Brain pericyte (primary cell): Measurements from ENCODE around the gene SPATA31D1.
"Not testable (repeated sequence)": the region's sequence is repeated elsewhere in the genome, so short reads cannot be mapped to it uniquely, and the experiment has no call there.

ENCODE experiments used
- DNase-seq: peaks from one replicate; pipeline ENCODE4 v3.0.0-alpha.2; 2012; ENCODE audit warnings: low read depth, low spot score

SPATA31D1 gene

DNA sequence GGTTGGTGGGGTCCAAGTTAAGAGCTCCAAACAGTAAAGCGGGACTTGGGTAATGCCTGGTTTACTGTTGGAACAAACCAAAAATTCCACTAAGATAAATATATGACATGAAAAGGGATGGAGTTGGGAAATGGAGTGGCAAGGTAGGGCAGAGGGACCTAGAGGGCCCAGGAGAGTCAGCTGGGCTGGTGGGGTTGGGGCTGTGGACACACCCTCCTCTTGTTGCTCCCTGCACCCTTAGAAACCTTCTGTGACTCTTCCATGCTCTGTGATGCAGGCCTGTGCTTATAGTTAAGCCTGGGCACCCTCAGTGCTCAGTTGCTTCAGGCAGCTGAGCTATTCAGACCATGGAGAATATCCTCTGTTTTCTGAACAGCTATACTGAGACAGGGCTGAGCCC is at the start of gene SPATA31D1:
SPATA31D1 (plus strand) TSS at position 301 of the 400 bp plus-strand sequence; CDS start at position 348, 47 bp downstream.
- DNase-seq: not testable (repeated sequence)

DNA sequence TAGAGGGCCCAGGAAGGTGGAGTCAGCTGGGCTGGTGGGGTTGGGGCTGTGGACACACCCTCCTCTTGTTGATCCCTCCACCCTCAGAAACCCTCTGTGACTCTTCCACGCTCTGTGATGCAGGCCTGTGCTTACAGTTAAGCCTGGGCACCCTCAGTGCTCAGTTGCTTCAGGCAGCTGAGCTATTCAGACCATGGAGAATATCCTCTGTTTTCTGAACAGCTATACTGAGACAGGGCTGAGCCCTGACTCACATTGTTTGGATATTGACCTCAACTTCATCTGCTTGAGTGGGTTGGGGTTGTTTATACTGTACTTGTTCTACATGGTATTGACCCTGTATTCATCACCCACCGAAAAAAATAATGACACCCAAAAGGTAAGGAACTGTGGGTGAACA is 45.2 kb upstream of the SPATA31D1 start, which contains the start of gene SPATA31D3:
SPATA31D3 (plus strand) TSS at position 108 of the 400 bp plus-strand sequence; CDS start at position 194, 86 bp downstream.
- not testable (repeated sequence) for DNase-seq

DNA sequence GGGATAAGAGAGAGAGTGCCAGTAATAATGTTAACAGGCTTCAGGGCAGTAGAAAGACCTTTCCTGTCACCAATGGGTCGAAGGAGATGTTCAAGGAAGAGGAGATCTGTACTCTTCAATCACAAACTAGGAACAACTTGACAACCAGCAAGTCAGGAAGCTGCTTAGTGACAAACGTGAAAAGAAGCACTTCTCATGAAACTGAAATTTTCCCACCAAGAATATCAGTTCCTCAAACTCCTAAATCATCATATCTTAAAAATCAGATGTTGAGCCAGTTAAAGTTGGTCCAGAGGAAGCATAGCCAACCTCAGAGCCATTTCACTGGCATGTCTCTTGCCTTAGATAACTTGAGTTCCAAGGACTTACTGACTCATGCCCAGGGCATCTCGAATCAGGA is 39.9 kb upstream of the SPATA31D1 start:
- DNase-seq: not testable (repeated sequence)

DNA sequence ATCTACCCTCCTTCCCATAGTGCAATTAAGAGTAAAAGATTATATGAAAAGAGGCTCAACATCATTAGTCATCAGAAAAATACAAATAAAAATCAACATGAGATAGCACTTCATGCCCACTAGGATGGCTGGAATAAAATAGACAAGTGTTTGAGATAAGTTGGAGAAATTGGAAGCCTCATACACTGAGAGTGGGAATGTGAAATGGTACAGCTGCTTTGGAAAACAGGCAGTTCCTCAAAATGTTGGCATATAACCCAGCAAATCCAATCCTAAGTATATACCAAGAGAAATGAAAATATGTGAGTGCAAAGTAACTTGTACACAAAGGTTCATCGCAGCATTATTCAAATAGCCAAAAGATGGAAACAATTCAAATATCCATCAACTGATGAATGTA is 35.5 kb upstream of the SPATA31D1 start:
- DNase-seq: no peak

DNA sequence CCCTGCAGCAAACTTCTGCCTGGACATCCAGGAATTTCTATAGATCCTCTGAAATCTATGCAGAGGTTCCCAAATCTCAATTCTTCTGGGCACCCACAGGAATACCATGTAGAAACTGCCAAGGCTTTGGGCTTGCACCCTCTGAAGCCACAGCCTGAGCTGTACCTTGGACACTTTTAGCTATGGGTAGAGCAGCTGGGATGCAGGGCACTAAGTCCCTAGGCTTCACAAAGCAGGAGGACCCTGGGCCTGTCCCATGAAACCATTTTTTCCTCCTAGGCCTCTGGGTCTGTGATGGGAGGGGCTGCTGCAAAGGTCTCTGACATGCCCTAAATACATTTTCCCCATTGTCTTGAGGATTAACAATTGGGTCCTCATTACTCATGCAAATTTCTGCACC is 32.9 kb upstream of the SPATA31D1 start:
- no peak for DNase-seq

DNA sequence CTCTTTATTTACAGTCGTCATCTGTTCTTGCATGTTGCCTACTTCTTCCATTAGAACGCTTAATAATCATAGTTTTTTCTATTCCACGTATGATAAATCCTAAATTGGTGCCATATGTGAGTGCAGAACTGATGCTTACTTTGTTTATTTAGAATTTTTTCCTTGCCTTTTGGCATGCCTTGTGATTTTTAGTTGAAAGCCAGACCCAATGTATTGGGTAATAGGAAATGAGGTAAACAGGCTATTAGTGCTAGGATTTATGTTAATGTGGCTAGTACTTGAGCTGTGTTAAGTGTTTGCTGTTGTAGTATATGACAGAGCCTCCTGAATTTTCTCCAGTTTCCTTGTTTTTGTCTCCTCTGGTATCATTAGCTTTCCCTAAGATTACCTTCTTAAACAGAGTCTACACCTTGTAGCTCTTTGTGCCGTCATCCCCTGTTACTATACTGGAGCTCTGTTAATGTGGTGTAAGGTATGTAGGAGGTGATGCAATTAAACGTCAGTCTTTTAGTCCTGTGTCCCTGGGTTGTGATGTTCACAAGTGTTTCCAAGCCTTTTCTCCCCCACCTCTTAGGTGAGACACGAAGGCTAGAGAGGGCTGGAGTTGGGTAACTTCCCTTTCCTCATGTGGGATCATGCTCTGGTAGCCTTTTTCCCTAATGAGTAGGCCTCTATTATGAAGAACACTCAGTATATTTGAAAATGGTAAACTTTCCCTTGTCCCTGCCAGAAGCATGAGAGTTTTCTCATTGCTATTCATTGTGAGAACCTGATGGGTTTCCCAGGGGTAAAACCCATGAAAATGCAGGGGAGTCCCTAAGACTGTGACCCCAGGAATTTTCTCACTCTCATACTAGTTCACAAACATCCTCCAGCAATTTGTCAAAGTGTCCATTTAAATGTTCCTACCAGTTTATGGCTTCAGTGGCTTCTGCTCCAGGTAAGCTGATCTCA is 24.1 kb upstream of the SPATA31D1 start:
- DNase-seq: no peak

DNA sequence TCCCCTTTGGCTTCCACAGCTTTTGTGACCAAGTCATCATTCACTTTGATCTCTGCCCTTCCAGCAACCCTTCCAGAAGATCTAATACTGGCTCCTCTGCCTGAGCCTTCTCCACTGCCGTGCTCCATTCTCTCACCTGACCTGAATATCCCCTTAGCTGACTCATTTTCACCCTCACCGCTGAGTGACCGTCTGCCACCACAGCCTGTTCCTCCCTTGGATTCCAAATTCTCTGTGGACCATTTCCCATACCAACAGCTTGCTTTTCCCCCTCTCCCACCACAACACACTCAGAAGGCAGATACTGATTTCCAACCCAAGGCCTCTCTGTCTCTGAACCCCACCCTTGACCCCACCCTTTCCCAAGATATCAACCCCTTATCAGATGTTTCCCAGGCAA is 20.5 kb upstream of the SPATA31D1 start:
- no peak for DNase-seq

DNA sequence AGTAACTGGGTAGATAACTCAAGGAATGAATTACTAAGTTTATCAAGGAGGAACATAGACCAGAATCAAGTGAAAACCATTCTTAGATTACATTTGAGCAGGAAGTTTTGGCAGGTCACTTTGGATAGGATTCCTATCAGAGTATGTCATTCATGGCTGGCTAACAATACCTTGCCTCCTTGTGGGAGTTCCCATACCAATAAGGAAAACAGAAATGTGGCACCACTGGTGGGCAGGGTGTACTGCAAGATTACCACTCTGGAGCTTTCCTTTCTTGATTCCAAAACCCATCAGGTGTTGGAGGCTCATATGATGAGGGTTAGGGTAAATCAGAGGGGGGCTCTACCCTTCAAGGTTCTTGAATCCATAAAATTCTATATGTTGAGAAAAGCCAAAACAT is 18.6 kb upstream of the SPATA31D1 start:
- DNase-seq: no peak

DNA sequence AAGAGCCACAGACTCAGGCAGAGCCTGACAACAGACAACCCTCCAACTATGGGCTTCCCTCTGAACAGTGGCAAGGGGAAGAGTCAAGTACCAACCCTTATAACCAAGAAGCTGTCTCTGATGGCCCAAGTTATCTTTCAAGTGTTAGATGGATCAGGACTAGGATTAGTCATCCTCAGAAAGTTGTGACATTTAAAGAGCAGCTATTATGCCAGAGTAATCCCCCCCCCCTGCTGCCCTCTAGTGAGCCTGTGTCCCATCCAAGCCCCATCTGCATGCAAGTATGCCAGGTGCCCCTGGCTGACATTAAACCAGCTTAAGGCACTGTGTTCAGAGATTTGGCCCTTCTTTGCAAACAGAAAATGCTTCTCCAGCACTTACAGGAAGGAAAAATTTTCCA is 16.8 kb upstream of the SPATA31D1 start:
- no peak for DNase-seq

DNA sequence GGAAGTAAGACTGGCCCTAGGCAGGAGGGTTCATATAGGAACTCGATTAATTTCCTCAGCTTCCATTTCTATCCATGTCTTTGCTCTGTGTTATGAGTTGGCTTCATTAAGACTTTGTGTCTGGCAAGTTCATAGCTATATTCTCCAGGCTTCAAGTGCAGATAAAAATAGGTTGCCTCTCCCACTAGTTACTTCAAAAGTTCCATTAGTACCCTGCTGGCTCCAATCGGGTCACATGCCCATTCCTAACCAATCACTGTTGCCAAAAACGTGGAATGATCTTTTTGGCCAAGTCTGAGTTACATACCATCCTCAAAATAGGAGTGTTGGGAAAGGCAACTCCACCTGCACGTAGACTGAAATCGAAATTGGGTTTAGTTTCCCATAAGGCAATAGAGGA is 13.8 kb upstream of the SPATA31D1 start:
- DNase-seq: no peak

DNA sequence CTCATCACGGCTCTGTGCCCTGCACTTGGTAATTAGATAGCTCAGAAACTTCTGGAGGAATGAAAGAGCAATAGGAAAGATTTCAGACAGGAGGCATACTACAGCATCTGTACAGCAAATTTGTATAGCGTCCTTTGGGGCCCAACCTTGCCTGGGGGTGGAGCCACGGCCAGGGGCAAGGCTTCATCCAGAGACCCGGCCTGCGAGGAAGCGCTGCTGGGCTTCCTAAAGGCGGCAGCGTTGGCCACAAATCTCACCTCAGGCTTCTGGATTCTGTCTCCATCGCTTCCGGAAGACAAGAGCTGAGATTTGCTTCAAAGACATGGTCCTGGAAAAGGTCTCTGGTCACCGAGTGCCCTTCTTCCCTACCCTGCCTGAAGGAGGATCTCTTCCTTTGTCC is 12.2 kb upstream of the SPATA31D1 start:
- DNase-seq: no peak

DNA sequence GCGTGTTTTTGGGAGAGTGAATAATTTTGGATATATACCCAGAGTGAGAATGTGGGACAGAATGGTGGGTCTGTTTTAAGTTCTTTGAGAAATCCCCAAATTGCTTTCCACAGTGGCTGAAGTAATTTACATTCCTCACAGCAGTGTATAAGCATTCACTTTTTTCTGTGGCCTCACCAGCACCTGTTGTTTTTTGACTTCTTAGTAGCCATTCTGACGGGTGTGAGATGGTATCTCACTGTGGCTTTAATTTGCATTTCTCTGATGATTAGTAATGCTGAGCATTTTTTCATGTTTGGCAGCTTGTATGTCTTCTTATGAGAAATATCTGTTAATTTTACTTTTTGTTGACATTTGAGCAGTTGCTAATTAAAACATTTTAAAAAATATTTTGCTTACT is 9.4 kb upstream of the SPATA31D1 start:
- no peak for DNase-seq

DNA sequence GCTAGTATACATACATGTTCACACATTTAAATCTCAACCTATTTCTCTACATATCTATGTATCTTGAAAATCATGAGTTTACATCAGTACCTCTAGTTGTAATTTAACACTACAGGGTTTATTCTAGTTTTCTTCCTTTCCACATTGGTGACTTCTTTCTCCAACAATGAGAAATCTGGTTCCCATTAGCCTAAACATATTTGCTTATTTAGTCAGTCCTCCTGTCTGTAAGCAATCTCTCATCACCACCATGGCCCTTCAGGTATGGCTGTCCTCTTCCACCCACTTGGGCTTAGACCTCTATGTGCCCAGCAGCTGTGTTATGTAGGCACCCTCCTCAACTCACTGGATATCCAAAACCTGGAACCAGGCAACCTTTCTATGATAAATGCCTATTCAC is 8.0 kb upstream of the SPATA31D1 start:
- DNase-seq: no peak

DNA sequence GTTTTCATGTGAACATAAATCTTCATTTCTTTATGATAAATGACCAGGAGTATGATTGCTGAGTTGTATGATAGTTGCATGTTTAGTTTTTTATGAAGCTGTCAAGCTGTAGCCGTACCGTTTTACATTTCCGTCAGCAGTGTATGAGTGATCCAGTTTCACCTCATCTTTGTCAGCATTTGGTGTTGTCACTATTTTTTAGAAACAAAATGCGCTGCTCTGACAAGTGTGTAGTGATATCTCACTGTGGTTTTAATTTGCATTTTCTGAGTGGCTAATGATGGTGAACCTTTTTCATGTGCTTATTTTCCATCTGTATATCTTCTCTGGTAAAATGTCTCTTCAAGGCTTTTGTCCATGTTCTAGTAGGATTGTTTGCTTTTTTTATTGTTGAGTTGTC is 6.7 kb upstream of the SPATA31D1 start:
- no peak for DNase-seq

DNA sequence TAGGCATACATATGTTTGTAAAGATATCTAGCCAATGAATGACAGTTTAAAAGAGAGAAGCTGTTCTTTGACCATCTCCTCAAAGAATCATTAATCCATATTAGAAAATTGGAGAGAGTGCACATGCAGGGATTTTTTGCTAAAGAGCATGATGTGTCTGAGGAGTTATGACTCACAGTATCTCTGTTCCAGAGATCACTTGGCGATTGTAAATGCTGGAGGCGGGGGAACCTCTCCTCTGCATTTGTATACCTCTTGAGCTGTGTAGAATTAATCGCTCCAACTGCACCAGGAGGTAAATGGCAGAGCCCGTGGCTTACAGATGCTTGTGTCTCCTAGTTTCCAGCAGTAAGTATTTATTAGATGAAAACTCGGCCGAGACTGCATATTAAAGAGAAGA is 3.6 kb upstream of the SPATA31D1 start:
- DNase-seq: no peak

DNA sequence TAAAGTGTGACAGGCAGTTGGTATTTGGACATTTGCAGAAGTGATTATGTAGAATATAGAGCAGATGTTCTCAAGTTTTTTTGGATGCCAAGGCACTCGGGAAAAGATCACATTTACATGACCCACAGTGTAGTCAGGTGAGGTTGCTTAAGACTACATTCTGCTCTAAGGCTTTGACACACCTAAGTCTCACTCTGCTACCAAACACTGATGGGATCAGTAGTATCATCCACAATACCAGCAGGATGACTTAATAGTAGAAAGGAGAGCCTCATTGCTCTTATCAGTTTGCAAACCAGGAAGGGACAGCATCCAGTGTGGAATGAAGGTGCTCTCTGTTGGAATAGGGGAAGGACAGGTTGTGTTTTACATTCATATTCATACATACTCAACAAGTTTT is 2.5 kb upstream of the SPATA31D1 start:
- DNase-seq: no peak

DNA sequence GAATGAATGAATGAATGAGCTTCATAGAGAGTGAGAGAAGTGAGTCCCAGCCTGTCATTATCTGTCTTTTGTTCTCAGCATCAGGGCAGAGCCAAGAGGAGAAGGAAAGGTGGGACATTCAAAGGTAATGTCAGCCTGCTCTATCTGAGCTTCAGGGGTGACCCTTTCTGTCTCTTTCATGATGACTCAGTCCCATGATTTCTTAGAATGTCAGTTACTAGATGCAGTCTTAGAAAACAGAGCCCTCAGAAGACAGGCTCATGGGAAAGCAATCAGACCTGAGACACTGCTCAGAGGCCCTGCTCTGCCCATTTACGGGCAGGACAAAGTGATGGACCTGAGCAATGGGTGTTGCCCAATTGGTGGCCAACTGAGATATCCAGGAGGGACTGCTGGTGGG is 1.1 kb downstream of the SPATA31D1 start:
- no peak for DNase-seq

DNA sequence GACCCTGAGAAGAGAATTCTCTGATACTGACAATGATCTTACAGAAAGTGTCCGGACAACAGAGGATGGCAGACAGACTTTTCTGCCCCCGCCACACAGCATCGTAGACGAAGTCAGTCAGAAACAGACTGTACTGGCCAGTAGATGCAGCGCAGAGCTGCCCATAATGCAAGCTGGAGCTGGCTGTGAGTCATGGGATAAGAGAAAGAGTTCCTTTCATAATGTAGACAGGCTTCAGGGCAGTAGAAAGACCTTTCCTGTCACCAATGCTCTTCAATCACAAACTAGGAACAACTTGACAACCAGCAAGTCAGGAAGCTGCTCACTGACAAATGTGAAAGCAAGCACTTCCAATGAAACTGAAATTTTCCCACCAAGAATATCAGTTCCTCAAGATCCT is 5.1 kb downstream of the SPATA31D1 start:
- DNase-seq: no peak

DNA sequence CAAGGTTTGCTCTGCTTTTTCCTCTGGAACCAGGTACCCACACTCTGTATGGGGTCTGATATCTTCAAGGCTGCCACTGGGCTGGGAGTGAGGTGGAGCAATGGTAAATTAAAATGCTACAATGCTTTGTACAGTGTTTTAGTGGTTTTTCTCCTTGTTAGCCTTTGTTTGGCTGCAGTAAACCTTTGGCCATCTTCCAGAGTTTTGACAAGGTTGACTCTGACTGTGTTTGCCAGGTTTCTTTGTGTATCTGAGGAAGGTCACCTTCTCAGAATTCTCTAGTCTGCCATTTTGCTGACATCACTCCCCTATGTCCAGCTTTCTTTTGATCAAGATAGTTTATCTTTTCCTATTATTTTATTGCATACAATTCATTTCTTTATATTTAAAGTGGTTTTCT is 11.2 kb downstream of the SPATA31D1 start:
- no peak for DNase-seq

DNA sequence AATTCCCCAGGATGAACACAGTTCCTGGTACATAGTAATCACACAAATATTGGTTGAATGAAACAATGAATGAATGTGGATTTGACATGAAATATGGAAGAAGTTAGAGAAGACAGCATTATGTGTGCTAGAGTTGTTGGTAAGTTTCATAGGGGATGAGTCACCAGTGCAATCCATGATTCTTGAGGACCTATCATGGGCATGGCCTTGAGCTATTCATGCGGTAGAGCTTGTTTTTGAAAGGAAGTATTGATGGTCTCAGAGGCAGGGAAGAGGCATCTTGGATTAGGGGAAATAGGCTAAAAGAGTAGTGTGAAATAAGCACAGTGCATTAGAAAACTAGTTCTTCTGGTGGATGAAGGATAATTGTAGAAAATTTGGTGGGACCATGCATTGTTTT is 22.1 kb downstream of the SPATA31D1 start:
- DNase-seq: no peak

DNA sequence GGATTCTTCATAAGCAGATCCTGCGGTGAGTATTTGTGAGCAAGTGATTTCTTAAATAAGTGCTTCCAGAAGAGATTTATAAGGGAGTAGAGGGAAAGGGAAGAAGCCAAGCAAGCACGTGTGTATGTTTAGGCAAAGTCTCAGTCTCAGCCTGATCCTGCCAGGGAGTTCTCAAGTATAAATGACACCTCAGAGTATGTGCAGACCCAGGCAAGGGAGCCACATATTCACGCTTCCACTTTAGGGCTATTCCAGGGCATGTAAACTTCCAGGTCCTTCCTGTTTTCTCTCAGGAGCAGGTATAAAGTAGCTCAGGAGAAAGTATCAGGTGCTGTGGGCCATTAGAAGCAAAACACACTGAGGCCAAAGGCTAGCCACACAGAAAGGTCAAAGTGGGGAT is 22.6 kb downstream of the SPATA31D1 start:
- no peak for DNase-seq

DNA sequence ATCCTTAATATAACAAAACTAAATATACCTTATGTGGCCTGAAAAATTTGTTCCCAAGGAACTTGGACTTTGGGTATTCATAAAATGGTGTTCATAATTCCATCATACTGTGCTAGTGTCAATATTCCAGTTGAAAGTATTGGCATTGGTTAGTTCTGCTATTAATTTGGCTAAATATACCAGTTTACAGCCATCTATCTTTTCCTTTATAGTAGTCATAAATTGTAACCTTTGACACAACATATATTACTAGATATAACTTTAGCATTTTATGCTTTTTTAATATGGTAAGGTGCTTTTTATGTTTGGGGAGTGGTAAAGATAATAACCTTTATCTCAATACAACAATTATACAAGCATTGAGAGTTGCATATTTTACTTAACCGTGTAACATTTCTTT is 23.7 kb downstream of the SPATA31D1 start:
- no peak for DNase-seq

DNA sequence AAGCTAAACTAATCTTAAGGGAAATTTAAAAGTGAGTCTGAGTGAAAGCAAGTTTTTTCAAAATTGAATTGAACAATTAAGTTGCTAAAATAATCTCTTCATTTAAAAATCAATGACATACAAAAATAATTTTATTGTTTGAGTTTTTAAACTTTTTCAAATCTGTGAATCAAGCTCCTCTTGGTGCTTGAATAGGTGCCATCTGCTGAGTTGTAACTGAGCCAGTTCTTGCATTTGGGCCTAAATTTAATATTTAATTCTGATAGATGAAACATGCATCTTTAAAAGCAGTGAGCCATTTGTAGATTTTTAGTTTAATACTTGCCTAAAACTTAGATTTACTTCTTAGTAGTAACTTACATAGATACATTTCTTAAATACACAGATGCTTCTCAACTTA is 31.8 kb downstream of the SPATA31D1 start:
- no peak for DNase-seq
